Psoas muscle (tissue), 8 donors: Measurements from ENCODE around the gene MATR3. TPM values are rescaled to one million over a fixed set of nuclear protein-coding genes. Genes with fewer than 3 reads are reported as not detected.
A peak's percentile ranks its signal among the peaks of the same experiment; 100 is the strongest.

ENCODE experiments used
- ATAC-seq, 4 donors: fragments of 200-7000 bp; cut with Tn5 transposase; one replicate each; pipeline ENCODE4 v1.9.1; 2020; ENCODE audit warnings: moderate library complexity in 3 of 4, mild to moderate bottlenecking in 2 of 4
- DNase-seq, 2 donors: peaks; one replicate each; pipeline ENCODE4 v3.0.0-alpha.2; 2020
- H3K27ac ChIP-seq: fragments of 200-600 bp; one replicate; pipeline ENCODE4 v1.8.0; 2022
- H3K27me3 ChIP-seq, 3 donors: fragments of 200-600 bp in 1 of 3; one replicate each; pipeline versions ENCODE4 v1.6.1 to v1.8.0; 2013 to 2022; ENCODE audit warnings: low read length in 2 of 3, mild to moderate bottlenecking in 2 of 3, moderate library complexity in 1 of 3; ENCODE audit not compliant: insufficient read depth in 3 of 3
- H3K36me3 ChIP-seq, 2 donors: fragments of 200-600 bp in 1 of 2; one replicate each; pipeline versions ENCODE4 v1.6.1 to v1.8.0; 2013 to 2022; ENCODE audit warnings: low read depth in 1 of 2, mild to moderate bottlenecking in 1 of 2, moderate library complexity in 1 of 2; ENCODE audit not compliant: insufficient read depth in 1 of 2
- H3K4me1 ChIP-seq: fragments of 200-600 bp; one replicate; pipeline ENCODE4 v1.8.0; 2022
- H3K4me3 ChIP-seq: fragments of 200-600 bp; one replicate; pipeline ENCODE4 v1.8.0; 2022; ENCODE audit warnings: mild to moderate bottlenecking
- H3K9me3 ChIP-seq: fragments of 200-600 bp; one replicate; pipeline ENCODE4 v1.8.0; 2022
- WGBS, 3 donors: extraction: QIAGEN DNeasy Blood & Tissue Kit; methylation state at CpG; one replicate each; pipeline versions ENCODE4 v1.1.6 to v1.1.7; 2013; 5-methylcytosine and 5-hydroxymethylcytosine counted together
- intact Hi-C, 2 donors: fragments of 100-400 bp; cut with DNase I; formaldehyde crosslinking; loops; one replicate each; pipeline versions ENCODE4 v1.11.0 to v1.14.2; 2022
- polyA plus RNA-seq, 3 donors: library from polyadenylated mRNA; stranded (reverse); fragments of 200-250 nt; gene quantifications; one replicate each; pipeline ENCODE4 v1.2.3, GENCODE V29; 2013
- total RNA-seq, 4 donors: library from RNA; stranded (reverse); fragmentation: NEBNext Ultra II Directional in 2 of 4; extraction: Animal tissue kit (Norgen Biotek cat#: 25700) in 2 of 4; gene quantifications; one replicate each; pipeline versions ENCODE4 v1.2.1 to v1.2.4, GENCODE V29; 2021 to 2023
- TF ChIP-seq, protein P1 (sequence below): fragments of 200-600 bp; IDR thresholded peaks from one replicate; pipeline ENCODE4 v1.8.0; 2022; ENCODE audit warnings: antibody characterized with exemption
- donor health status: healthy with polysubstance abuse.
- donor health status: DM: no; HTN: no; CAD: no; lungs with moderate emphysema.
- donor health status: Bipolar disorder and iron deficiency.
- donor health status: healthy.
- donor health status: DM: yes; HTN: yes; CAD: no.
- donor health status: DM: no; HTN: no; CAD: no.
- donor health status: DM: no; HTN: no; CAD: no.
- donor health status: DM: yes; HTN: yes; CAD: no.

The MATR3 gene
- total and polyA plus RNA-seq, 7 donors: 92.4 to 153 (median 110) TPM

DNA sequence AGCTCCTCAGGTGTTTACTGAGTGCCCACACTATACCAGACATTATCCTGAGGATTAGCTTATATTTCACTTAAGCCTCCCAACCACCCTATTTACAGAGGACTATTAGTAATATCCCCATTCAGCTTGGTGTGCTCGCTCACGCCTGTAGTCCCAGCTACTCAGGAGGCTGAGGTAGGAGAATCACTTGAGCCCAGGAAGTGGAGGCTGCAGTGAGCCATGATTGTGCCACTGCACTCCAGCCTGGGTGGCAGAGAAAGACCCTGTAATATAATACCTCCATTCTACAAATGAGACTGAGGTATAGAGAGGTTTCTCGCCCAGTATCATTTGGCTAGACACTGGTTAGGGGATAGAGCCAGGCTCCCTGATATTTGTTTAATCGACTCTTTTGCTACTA, 18.0 kb upstream of the MATR3 start:
- Histone ChIP-seq H3K4me1 (peaks cover 76% of the 10 kb centered on the region), H3K9me3 (no peaks in the 10 kb centered on the region), H3K36me3 (peaks cover 5 to 47% of the 10 kb centered on the region in 2 donors), H3K27ac (peak overlapping the region; percentile 94), H3K4me3 (peak overlapping the region; percentile 76), H3K27me3 (no peaks in the 10 kb centered on the region)
- DNase-seq (no peak), ATAC-seq (no peak)
- WGBS, 3 donors: 85 to 93% (median 89%) methylated on average over 4 of the region's 4 CpGs
- TF ChIP-seq, protein P1, sequence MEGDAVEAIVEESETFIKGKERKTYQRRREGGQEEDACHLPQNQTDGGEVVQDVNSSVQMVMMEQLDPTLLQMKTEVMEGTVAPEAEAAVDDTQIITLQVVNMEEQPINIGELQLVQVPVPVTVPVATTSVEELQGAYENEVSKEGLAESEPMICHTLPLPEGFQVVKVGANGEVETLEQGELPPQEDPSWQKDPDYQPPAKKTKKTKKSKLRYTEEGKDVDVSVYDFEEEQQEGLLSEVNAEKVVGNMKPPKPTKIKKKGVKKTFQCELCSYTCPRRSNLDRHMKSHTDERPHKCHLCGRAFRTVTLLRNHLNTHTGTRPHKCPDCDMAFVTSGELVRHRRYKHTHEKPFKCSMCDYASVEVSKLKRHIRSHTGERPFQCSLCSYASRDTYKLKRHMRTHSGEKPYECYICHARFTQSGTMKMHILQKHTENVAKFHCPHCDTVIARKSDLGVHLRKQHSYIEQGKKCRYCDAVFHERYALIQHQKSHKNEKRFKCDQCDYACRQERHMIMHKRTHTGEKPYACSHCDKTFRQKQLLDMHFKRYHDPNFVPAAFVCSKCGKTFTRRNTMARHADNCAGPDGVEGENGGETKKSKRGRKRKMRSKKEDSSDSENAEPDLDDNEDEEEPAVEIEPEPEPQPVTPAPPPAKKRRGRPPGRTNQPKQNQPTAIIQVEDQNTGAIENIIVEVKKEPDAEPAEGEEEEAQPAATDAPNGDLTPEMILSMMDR: no peak
- intact Hi-C loops: no loop called here

GRCh38 chr5:139275956-139276355, 17.6 kb upstream of the MATR3 start:
- no peak for DNase-seq
- intact Hi-C loops: no loop called here
- Histone ChIP-seq H3K27ac (peak overlapping the region; percentile 94), H3K27me3 (no peaks in the 10 kb centered on the region), H3K4me3 (peak overlapping the region; percentile 76), H3K9me3 (no peaks in the 10 kb centered on the region), H3K36me3 (peaks cover 5 to 52% of the 10 kb centered on the region in 2 donors), H3K4me1 (peaks cover 78% of the 10 kb centered on the region)
- TF ChIP-seq, protein P1: no peak
- ATAC-seq: no peak
- WGBS, 3 donors: 29 to 58% (median 31%) methylated on average over 3 of the region's 3 CpGs

- WGBS, 3 donors: 57 to 67% (median 60%) methylated on average over 2 of the region's 2 CpGs
- peak overlapping the region; percentile 94 for H3K27ac ChIP-seq
Measured at GRCh38 chr5:139276426-139276825, 17.1 kb upstream of the MATR3 start.

GRCh38 chr5:139277171-139277570, 16.4 kb upstream of the MATR3 start:
- Histone ChIP-seq H3K4me3 (peak overlapping the region; percentile 76), H3K27ac (peak overlapping the region; percentile 94), H3K27me3 (no peaks in the 10 kb centered on the region), H3K9me3 (no peaks in the 10 kb centered on the region), H3K4me1 (peaks cover 78% of the 10 kb centered on the region), H3K36me3 (peaks cover 5 to 54% of the 10 kb centered on the region in 2 donors)
- intact Hi-C loops: no loop called here
- ATAC-seq (no peak), DNase-seq (no peak)
- TF ChIP-seq, protein P1: no peak
- WGBS, 3 donors: 55 to 62% (median 60%) methylated on average over 5 of the region's 5 CpGs

More at GRCh38 chr5:139276426-139276825, 17.1 kb upstream of the MATR3 start:
- Histone ChIP-seq H3K9me3 (no peaks in the 10 kb centered on the region), H3K4me1 (peaks cover 78% of the 10 kb centered on the region), H3K4me3 (peak overlapping the region; percentile 76), H3K36me3 (peaks cover 5 to 54% of the 10 kb centered on the region in 2 donors), H3K27me3 (no peaks in the 10 kb centered on the region)
- intact Hi-C loops: no loop called here
- TF ChIP-seq, protein P1: no peak
- DNase-seq: no peak
- no peak for ATAC-seq
